NB4 (cell line): ENCODE results near the gene CDH23.

Experiments
- DNase-seq: peaks from one replicate; pipeline ENCODE4 v3.0.0; 2010; ENCODE audit warnings: low read depth
- H3K4me3 ChIP-seq: one replicate; pipeline ENCODE4 v1.5.1; 2011; ENCODE audit warnings: mild to moderate bottlenecking, low read depth, low read length, moderate library complexity
- MYC ChIP-seq: IDR thresholded peaks from 2 replicates; pipeline ENCODE4 v1.6.1; 2011; ENCODE audit warnings: low read depth, low read length
- POLR2A ChIP-seq: IDR thresholded peaks from 2 replicates; pipeline ENCODE4 v1.6.1; 2011; ENCODE audit warnings: mild to moderate bottlenecking; ENCODE audit not compliant: insufficient read length; ENCODE audit errors: extremely low read depth
- TF ChIP-seq, protein P1 (sequence below): IDR thresholded peaks from one replicate; pipeline ENCODE4 v1.5.1; 2012; ENCODE audit warnings: low read depth, low read length
- TF ChIP-seq, protein P2 (sequence below): IDR thresholded peaks from 2 replicates; pipeline ENCODE4 v1.6.1; 2011; ENCODE audit warnings: low read depth, low read length

Gene CDH23

DNA sequence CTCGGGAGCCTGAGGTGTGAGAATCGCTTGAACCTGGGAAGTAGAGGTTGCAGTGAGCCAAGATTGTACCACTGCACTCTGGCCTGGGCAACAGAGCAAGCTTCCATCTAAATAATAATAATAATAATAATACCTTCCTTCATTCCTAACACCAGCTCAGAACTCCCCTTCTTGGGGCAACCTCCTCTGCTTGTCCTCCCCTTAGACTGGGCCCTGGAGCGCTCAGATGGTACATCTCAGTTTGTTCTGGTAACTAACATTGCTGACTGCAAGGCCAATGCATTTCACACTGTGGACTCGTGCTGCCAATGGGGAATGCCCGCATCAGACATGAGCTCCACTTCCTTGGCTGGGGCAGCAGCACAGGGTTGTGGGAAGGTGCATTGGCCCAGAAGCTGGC lies 245.3 kb downstream of the CDH23 start:
- no peak overlapping the region for H3K4me3 ChIP-seq
- TF ChIP-seq, protein P1, sequence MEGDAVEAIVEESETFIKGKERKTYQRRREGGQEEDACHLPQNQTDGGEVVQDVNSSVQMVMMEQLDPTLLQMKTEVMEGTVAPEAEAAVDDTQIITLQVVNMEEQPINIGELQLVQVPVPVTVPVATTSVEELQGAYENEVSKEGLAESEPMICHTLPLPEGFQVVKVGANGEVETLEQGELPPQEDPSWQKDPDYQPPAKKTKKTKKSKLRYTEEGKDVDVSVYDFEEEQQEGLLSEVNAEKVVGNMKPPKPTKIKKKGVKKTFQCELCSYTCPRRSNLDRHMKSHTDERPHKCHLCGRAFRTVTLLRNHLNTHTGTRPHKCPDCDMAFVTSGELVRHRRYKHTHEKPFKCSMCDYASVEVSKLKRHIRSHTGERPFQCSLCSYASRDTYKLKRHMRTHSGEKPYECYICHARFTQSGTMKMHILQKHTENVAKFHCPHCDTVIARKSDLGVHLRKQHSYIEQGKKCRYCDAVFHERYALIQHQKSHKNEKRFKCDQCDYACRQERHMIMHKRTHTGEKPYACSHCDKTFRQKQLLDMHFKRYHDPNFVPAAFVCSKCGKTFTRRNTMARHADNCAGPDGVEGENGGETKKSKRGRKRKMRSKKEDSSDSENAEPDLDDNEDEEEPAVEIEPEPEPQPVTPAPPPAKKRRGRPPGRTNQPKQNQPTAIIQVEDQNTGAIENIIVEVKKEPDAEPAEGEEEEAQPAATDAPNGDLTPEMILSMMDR = no peak
- TF ChIP-seq POLR2A (no peak), MYC (no peak)
- TF ChIP-seq, protein P2, sequence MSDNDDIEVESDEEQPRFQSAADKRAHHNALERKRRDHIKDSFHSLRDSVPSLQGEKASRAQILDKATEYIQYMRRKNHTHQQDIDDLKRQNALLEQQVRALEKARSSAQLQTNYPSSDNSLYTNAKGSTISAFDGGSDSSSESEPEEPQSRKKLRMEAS = no peak
- no peak for DNase-seq

DNA sequence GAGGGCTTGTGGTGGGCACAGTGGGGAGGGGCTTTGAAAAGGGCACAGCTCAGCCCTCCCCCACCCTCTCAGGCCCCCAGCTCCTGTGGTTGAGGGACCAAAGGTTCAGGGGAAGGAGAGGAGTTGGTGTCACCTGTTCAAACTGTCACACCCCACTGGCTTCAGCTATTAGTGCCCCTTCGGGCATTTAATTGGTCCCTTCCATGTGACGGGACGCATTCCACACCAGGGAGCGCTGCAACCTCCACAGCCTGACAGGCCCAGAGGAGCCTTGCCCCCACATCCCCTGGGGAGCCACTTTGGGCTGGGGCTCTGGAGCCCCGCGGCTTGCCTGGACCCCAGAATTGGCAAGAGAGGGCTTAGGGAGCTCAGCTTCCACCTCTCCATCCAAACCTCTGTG lies 247.2 kb downstream of the CDH23 start:
- DNase-seq = no peak
- H3K4me3 ChIP-seq = no peak overlapping the region
- TF ChIP-seq MYC (no peak), POLR2A (no peak)
- TF ChIP-seq, protein P2 = no peak
- TF ChIP-seq, protein P1 = no peak

DNA sequence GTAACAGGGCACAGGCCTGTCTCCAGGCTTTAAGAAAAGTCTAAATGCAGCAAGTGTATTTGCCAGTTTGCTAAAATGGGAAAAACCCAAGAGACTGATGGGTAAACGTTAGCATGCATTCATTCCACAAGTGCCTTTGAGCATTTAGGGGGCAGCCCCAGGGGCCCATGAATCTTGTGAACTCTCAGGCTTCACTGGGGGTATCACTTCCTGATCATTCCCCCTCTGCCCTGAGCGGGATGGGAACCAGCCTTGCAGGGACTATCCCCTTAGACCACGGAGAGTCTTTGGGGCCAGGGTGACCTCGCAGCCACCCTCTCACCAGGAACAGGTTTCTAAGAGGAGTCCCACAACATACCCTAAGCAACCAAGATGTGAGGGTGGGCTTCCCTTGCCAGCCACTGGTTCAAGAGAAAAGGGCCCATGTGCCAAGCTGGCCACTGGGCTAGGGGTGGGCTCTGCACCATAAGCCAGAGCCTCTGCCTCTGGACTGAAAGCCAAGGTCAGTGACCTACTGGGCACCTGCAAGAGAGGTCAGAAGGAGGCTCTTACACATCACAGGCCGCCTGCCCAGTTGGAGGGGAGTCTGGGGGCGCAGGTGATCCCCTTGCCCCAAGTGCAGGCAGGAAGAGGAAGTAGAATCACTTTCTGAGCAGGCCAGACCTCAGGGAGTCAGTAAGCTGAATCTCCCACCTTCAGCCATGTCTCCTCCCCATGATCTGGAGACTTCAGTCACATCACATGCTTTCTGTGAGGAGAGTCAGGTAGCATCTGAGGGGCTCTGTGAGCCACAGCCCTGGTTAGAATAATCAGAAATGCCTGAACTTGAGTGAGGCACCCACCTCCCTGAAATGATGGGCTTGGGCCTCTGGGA lies 247.8 kb downstream of the CDH23 start:
- H3K4me3 ChIP-seq = no peak overlapping the region
- no peak for DNase-seq
- TF ChIP-seq, protein P2 = no peak
- no peak for TF ChIP-seq MYC
- TF ChIP-seq, protein P1 = no peak
- TF ChIP-seq POLR2A = no peak

DNA sequence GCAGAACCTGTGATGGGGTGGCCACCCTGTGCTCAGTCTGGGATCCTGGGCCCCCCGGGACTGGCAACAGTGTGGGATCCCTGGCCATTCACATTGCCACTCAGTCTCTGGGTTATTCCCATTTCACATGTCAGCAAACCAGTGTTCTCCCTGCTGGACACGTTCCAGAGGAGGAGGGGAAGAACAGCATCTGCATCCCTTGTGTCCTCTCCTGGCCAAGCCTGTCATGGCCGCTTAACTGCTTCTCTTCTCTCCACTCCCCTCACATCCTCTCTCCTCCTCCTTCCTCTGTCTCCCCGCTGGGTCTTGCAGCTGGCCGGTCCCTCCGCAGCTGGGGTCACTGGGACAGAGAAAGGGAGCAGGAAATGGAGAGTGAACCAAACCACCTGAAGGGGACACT lies 248.5 kb downstream of the CDH23 start:
- no peak for TF ChIP-seq MYC
- TF ChIP-seq, protein P1 = no peak
- TF ChIP-seq POLR2A = no peak
- TF ChIP-seq, protein P2 = no peak
- no peak for DNase-seq
- H3K4me3 ChIP-seq = no peak overlapping the region

DNA sequence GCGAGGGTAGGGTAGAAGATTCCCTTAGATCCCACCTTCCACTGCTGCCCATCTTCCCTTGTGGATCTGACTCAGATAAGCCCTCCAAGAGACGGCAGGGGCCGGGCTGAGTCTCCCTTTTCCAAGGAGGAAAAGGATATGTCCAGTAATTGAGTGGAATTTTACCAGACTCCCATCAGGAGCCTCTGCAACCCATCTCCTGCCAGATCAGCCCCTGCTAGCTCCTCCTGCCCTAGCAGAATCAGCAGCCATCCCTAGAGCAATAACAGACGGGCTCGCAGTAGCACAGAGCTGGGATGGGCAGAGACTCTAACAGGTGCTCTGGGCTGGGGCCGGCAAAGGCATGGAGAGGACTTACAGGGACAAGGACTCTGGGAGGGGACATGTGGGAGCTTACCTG lies 249.3 kb downstream of the CDH23 start:
- no peak for DNase-seq
- TF ChIP-seq, protein P2 = no peak
- no peak for TF ChIP-seq POLR2A
- TF ChIP-seq MYC = no peak
- TF ChIP-seq, protein P1 = no peak
- H3K4me3 ChIP-seq = no peak overlapping the region
